Astrocyte (in vitro differentiated cells and primary cell): Measurements from ENCODE around the gene TTPAL.

ENCODE experiments used
- EZH2 ChIP-seq: IDR thresholded peaks from 2 replicates; pipeline ENCODE4 v1.6.1; 2012; ENCODE audit warnings: mild to moderate bottlenecking, low read length, inconsistent platforms; ENCODE audit not compliant: insufficient read depth
- TF ChIP-seq, protein P1 (sequence below): IDR thresholded peaks from 2 replicates; pipeline ENCODE4 v1.5.1; 2011; ENCODE audit warnings: low read depth, mild to moderate bottlenecking, inconsistent platforms, low read length, moderate library complexity; ENCODE audit not compliant: insufficient read depth

DNA sequence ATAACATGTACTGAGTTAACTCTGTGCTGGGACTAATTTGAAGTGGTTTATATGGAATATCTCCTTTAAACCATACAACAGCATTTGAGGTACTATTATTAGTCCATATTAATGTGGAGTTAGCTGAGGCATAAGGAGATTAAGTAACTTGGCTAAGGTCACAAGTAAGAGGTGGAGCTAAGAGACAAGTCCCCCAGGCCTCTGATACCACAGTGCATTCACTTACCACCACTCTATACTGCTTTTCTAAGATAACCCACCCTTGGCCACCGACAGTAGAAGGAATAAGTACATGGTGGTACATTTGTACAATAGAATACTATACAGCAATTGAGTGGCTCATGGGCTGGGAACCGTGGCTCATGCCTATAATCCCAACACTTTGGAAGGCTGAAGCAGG, 16.4 kb upstream of the TTPAL start:
- TF ChIP-seq, protein P1, sequence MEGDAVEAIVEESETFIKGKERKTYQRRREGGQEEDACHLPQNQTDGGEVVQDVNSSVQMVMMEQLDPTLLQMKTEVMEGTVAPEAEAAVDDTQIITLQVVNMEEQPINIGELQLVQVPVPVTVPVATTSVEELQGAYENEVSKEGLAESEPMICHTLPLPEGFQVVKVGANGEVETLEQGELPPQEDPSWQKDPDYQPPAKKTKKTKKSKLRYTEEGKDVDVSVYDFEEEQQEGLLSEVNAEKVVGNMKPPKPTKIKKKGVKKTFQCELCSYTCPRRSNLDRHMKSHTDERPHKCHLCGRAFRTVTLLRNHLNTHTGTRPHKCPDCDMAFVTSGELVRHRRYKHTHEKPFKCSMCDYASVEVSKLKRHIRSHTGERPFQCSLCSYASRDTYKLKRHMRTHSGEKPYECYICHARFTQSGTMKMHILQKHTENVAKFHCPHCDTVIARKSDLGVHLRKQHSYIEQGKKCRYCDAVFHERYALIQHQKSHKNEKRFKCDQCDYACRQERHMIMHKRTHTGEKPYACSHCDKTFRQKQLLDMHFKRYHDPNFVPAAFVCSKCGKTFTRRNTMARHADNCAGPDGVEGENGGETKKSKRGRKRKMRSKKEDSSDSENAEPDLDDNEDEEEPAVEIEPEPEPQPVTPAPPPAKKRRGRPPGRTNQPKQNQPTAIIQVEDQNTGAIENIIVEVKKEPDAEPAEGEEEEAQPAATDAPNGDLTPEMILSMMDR: no peak
- no peak for TF ChIP-seq EZH2
